HG02981 (cell line): ENCODE results near the gene SUMO3.

Source experiments
- ATAC-seq: cut with Tn5 transposase; IDR thresholded peaks from one replicate; pipeline ENCODE4 v1.9.1; 2021; ENCODE audit warnings: mild to moderate bottlenecking, moderate library complexity; ENCODE audit not compliant: unreplicated experiment

The SUMO3 gene

DNA sequence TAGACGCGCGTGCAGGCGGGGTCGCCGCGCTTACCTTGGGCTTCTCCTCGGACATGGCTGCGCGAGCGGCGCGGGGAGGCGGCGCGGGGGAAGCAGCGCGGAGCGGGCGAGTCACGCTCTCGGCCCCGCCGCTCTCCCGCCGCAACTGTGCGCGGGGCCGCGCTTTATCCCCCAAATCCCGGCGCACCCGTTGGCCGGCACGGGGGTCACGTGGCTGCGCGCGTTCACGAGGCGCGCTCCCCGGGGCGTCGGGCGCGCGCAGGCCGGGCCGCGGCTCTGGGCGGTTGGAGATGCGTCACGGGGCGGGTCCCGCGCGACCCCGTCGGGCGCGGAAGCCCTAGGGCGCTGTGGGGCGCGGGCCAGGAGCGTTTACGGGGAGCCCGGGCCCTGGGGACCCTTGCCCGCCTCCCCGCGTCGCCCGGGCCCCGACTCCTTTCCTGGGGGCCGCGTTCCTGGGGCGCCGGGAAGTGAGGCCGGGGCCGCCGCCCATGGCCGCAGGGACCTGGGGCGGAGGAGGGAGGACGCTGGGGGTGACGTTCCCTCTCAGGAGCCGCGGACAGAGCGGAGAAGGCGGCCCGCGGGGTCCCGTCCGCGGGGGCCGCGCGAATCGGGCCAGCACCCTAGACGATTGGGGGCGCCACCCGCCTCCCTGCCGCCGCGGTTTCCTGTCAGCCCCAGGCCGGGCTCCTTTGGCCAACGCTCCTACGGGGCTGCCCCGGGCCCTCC lies at the start of gene SUMO3:
Gene SUMO3 (minus strand): TSS at position 149 of the 726 bp plus-strand sequence. CDS start 94 bp downstream, at position 55.
- ATAC-seq, result peak; percentile 64

DNA sequence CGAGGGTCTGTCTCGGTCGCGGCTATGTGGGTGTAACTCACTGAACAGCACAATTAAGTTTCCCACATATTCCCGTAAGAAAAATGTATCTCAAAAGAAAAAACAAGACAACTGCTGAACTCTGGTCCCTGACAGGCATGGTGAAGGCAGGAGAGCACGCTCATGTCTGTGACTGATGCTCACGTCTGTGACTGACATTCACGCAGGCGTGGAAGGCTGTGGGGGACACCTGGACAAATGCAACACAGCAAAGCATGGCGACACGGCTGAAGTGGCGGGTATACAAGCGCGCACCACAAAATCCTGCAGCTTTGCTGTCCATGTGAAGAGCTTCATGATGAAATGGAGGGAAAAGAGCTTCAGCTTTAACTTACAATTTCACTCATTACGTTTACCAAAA lies 49.6 kb upstream of the SUMO3 start:
- ATAC-seq, result no peak

DNA sequence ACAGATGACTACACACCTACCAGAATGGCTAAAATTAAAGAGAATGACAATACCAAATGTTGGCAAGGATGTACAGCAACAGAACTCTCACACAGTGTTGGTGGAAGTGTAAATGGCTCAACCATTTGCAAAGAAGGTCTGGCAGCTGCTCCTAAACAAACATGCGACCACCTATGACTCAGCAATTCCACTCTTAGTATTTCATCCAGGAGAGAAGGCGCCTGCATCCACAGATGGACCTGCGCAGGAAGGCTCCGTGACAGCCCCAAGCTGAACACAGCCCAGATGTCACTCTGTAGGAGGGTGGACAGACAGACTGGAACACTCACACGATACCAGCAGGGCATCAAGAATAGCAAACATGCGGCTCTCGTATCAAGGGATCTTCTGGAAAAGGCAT lies 48.9 kb upstream of the SUMO3 start:
- ATAC-seq, result no peak

DNA sequence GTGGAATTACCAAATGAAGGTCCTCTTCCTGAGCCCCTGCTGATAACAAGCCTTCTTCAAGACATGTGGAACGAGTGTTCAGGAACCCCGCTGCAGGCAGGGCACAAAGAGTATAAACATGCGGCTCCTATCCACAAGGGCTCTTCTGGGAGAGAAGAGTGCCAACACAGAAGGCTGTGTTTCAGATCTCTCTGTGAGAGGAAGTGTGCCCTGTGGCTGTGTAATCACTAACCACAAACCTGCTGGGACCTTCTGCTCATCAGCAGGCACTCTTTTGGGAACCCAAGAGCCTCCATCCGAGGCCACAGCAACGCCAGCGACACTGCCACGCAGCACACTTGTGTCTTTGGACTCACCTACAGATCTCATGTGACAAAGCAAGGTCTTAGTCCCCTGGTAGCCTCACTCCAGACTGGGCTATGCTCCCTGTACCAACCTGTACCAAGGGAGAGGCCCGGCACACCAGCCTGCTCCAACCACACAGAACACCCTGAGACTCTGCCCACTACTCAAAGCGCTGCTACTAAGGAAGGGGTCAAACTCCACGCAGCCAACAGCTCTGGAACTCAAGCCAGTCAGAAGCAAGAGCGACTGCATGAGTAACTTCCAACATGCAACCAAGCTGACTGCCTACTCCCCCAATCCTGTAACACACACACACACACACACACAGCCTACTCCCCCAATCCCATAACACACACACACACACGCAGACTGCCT lies 47.9 kb upstream of the SUMO3 start:
- ATAC-seq, result no peak

DNA sequence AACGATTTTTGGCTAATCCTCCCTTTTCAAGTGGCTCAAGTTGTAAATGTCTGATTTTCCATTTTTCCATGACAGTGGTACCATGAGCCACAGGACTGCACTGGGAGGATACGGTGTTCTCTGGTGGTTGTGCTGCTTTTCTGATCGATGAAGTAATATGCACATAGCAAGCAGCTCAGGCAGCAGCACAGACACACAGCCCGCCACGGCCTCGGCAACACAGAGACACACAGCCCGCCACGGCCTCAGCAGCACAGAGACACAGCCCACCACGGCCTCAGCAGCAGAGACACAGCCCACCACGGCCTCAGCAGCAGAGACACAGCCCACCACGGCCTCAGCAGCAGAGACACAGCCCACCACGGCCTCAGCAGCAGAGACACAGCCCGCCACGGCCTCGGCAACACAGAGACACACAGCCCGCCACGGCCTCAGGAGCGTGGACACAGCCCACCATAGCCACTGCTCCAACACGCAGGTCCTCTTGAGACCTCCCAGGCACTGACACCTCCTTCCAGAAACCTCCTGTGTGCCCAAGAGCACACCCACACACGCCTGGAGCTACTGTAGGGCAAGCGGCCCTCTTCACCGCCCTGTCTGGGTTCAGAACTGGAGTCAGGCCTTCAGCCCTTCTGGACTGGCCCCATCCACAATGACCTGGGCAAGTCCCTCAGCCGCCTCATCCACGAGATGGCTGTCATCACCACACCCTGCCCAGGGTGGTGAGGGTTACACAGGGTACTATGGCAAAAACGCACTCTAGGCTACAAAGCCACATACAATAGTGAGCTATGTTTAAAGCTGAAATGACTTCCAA lies 45.2 kb upstream of the SUMO3 start:
- ATAC-seq, result no peak

DNA sequence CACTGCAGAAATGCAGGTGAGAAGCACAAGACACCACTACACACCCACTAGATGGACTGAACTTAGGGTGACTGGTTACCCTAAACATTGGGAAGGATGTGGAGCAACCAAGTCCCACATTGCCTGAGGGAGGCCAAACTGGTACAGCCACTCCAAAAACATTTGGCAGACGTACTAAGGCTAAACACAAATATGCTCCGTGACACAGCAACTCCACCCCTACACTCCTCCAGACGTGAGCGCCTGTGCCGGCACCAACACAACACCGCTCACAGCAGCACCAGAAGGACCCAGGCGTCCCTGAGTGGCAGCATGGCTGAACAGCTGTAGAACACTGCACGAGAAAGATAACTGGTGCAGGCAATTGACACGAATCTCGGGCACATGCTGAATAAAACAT lies 40.9 kb upstream of the SUMO3 start:
- ATAC-seq, result no peak

DNA sequence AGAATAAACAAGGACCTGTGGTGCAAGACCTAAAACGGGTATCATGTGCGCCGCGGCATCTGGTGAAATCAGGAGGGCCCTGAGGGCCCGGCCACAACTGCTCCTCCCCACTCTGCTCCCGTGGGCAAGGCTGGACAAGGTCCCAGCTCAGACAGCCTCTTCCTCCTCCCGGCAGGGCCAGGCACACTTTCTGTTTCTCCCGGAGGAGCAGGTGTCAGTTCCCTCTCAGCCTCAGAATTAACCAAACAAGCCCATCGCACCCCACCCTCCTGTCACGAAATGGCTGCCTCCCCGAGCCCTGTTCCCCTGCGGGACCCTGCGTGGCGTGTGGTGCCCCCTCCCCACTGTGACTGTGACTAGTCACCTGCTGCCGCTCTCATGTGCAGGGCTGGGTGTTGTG lies 40.4 kb upstream of the SUMO3 start:
- no peak for ATAC-seq

DNA sequence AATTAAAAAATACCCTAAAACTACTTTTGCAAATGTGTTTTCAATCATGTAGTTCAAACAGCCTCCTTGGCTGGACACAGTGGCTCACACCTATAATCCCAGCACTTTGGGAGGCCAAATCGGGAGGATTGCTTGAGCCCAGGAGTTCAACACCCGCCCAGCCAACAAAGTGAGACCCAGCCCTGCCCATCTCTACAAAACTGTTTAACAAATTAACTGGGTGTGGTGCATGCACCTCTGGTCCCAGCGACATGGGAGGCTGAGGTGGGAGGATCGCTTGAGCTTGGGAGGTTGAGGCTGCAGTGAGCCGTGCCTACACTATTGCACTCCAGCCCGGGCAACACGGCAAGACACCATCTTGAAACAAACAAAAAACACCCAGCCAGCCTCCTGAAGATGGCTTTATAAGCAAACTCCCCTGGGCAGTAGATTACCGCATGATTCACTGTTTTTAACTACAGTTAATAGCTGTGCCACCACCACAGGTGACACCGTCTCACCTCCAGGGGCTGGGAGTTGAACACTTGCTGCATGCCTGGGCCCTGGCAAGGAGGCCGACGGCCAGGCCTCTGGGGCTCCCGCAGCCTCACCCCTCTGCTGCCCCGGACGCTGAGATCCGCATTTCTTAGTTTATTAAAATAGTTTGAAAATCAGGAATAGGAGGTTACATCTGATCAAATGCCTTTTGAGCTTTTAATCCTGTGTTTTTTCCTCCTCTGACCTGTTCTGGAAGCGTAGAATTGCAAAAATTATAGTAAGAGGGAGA lies 39.4 kb upstream of the SUMO3 start:
- no peak for ATAC-seq

DNA sequence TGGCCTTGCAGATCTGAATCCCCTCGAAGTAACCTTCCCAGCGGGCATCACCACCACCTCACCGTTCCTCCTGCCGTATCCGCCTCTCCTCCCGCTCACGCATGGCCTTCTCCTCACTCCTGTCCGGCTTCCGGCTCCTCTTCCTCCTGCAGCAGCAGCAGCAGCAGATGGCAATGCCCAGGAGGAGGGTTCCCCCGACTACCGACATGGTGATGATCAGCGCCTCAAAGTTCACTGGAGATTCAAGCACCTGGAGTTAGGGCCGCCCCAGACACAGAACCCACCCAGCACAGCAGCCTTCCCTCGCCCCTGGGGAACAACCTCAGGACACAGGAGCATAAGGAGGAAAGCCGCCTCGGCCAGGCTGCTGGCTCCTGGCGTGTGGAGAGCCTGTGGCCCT lies 38.3 kb upstream of the SUMO3 start:
- no peak for ATAC-seq

DNA sequence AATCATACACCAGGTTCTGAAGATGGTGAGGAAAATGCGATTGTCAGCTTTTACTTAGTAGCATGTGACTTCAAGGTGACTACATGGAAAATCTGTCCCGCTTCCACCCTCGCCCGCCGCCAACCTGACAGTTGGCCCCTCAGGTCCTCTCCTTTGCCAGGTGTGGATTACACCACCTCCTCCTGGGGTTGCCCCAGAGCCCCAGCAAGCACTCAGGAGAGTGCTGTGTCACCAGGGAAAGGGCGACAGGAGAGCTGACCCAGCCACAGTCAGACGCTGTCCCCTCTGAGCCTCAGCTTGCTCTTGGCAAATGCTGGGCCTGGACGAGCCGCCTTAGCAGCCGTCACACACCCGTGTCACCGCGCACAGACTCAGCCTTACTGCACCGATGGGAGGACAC lies 37.7 kb upstream of the SUMO3 start:
- ATAC-seq, result no peak

DNA sequence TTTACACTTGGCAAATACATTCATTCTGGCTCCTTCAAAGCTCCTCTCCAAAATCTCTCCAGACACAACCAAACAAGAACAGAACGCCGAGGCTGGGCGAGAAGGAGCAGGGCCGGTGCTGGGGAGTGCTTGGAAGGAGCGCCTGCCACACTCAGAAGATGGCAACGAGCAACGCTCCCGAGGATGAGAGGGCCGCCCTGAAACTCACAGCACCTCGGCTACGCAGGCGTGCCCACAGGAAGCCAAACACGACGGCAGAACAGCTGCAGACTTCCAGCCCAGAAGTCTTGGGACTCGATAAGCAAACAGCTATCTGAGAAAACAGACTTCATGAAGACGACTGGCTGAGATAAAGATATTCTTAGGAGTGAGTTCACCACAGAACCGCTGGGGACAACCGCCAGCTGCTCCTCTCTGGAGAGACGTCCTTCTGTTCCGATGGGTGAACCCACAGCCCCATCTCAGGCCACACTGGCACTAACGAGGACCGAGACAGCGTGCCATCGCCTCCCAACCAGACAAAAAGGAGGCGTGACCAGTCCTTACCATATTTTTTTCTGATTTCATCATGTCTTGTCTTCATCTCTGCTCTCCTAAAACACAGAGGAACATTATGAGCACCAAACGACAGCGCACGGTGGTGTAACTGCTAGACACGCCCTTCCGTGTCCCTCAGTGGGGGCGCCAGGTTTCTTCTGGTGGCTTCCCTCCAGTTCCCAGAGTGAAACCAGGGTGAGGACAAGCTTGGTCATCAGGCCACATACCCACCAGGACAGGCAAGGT lies 37.0 kb upstream of the SUMO3 start:
- no peak for ATAC-seq

DNA sequence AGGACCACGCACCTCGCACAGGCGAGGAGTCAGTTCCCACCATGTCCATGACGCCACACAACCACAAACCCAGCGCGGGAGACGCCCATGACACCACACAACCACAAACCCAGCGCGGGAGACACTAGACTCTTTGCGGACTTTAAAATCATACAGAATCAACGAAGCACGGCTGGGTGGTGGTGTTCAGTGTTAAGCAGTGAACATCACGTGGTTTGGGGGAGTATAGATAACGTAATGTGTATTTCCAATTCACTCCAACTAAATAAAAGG lies 36.5 kb upstream of the SUMO3 start:
- no peak for ATAC-seq

DNA sequence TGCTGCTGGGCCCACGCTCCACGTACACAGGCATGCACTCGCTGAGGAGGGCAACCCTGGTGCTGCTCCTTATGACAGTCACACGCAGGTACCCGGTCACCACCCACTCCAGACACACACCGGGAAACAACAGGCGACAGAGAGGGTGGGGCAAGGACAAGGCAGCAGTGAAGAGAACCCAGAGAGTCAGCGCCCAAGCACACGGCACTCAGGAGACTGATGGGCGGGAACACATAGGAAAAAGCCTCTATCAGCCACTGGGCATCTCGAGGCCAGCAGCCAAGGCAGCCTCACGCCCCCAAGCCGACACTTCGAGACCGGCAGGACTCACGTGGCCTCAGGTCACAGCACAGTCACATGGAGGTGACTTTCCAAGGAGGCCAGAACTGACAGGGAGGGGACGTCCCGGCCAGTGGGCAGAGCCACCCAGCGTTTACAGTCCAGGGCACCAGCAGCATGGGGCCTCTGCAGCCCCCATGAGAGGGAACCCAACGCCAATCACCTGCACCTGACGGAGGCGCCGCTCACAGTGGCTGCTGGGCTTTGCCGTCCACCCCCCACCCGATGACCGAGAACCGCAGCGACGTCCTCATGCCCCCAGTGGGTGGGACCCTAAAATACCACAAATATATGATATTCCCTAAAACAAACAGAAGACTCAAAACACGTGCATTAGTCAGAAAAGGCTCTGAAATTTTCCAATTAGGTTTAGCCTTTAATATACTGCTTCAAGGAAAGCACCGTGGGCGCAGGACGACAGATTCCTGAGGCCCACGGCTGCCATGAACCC lies 35.9 kb upstream of the SUMO3 start:
- ATAC-seq, result no peak

DNA sequence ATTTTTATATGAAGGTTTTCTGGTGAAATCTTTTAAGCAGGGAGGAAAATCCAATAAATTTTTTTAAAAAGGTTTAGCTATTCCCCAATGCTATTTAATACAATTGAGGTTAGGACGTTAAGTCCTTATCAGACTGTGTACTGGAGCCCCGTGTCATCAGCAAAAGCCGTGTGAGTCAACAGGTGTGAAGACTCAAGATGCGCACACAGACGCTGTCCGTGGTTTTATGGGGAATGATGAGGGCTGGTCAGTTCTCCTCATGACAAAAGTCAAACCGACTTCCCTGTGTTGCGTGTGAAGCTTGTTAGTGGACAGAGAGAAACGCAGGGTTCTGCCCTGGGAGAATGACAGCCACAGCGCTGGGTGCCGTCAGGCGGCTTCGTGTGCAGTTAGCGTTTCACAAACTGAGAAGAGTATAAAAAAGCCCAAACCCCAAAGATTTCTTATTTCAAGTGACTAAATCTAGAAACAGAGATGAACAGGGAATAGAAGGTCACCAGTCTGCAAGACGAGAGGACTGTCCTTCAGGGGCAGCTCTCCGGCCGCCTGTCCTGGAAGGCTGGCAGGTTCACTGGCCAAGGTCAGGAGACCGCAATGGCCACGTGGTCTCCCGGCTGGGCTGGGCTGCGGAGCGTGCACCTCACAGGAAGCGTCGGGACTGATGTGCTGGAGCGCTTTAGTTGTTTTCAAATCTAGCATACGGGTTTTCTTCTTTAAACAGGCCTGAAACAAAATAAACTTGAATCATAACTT lies 33.2 kb upstream of the SUMO3 start:
- ATAC-seq, result no peak

DNA sequence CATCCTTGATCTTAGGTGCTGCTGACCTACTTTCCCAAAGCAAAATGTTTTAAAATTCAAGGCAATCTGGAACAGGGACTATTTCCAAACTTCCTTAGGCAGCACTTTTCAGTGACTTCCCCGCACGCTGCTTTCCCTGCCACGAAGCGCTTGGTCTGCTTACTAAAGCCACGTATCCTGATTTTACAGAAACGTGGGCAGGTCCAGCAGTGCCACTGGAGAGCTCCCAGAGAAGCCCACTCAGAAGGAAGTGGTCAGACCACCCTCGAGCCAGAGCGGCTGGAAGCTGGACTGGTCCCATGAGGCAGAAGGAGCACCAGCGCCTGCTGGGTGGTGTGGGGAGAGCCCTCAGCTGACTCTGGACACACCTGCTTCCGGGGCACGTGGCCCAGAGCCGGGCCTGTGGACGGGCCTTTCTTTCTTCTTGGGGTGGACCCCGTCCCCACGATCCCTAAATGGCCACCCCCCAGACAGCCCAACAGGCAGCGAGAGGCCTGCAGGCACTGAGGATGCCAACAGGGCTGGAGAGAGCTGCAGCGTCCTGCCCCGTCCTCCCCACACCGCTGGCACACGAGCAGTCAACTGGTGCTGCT lies 32.4 kb upstream of the SUMO3 start:
- ATAC-seq, result no peak

DNA sequence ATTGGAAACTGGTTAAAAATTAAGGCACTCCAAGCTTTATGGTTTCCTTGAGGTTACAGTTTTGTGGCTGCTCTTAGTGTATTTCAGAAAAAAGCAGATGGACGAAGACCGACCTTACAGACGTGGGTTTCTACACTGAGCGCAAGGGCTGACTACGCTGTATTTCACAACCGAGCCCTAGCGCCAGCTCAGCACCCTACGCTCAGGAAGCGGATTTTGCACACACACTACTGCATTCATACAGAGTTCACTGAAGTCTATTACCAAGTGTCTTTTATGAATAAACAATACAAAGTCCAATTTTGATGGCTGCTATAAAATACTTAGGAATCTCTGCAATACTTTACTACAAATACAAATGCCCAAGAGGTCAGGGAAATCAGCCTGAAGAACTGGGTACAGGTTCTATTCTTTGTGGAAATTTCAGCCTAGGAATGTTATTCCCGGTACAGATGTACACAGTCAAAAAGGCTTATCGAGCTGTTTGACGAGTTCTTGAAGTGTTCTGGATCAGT lies 31.8 kb upstream of the SUMO3 start:
- no peak for ATAC-seq

DNA sequence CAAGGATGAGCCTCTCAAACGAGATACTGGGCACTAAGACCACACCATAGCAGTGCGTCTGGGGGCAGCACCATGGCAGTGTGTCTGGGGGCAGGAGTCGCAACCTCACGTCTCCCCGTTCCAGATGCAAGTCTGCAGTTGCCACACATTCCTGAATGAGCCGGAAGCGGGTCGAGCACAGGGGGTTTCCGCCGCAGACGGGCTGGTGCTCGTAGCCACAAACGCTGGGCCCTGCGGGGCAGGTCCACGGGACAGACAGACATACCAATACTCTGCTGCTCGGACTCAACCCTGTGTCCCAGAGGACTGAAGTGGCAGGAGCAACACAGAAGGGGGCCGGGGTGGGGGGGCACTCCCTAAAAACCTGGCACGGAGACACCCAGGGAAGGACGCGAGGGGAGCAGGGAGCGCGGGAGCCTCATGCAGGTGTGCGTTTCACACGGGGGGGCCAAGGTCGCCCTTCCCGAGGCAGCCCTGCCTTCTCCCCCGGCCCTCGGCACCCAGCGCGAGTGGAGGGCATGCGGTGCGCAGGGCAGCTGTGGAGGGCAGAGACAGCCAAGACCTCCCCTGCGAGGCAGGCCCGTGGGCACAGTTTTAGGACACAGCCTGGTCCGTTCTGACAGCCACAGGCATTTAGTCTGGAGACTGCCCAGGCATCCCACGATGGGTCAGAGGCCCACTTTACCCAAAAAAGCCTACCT lies 31.1 kb upstream of the SUMO3 start:
- no peak for ATAC-seq
